ENCODE measurements around the gene KIF4A. TPM values are rescaled to one million over a fixed set of nuclear protein-coding genes. Genes with fewer than 3 reads are reported as not detected.

KIF4A gene
- total RNA-seq, 1 experiment from 2014 or later: 53.5 TPM

Other genes with a start within 250 kb of the KIF4A start
- not detected in 2 replicates for gene AWAT2, start 240.2 kb upstream of the KIF4A start, total RNA-seq (2014; rRNA removed; shearing (Covaris generic))
- not detected in 2 replicates for gene OTUD6A, start 227.6 kb upstream of the KIF4A start, total RNA-seq (2014; rRNA removed; shearing (Covaris generic))
- gene IGBP1, start 156.7 kb upstream of the KIF4A start, total RNA-seq (2014; rRNA removed; shearing (Covaris generic)): 39.5 and 47.1 TPM in 2 replicates
- gene DGAT2L6, start 112.6 kb upstream of the KIF4A start, total RNA-seq (2014; rRNA removed; shearing (Covaris generic)): 0.11 TPM in 1 of 2 replicates, not detected in the other
- gene AWAT1, start 55.4 kb upstream of the KIF4A start, total RNA-seq (2014; rRNA removed; shearing (Covaris generic)): not detected in 2 replicates
- not detected in 2 replicates for gene P2RY4, start 29.9 kb upstream of the KIF4A start, total RNA-seq (2014; rRNA removed; shearing (Covaris generic))
- not detected in 2 replicates for gene ARR3, start 21.8 kb upstream of the KIF4A start, total RNA-seq (2014; rRNA removed; shearing (Covaris generic))
- gene RAB41, start 7.9 kb upstream of the KIF4A start, total RNA-seq (2014; rRNA removed; shearing (Covaris generic)): not detected in 2 replicates
- 45.1 and 50.5 TPM in 2 replicates for gene PDZD11, start 177 bp upstream of the KIF4A start, total RNA-seq (2014; rRNA removed; shearing (Covaris generic))
- not detected in 2 replicates for gene GDPD2, start 133.2 kb downstream of the KIF4A start, total RNA-seq (2014; rRNA removed; shearing (Covaris generic))
- gene DLG3, start 154.7 kb downstream of the KIF4A start, total RNA-seq (2014; rRNA removed; shearing (Covaris generic)): 5.9 and 10.1 TPM in 2 replicates